Right renal pelvis (tissue), 4 donors: ENCODE measurements around the gene ATP2B2. TPM values are rescaled to one million over a fixed set of nuclear protein-coding genes. Genes with fewer than 3 reads are reported as not detected.

Source experiments
- DNase-seq, 4 donors: peaks; one replicate each; pipeline ENCODE4 v3.0.0-alpha.2; 2013; ENCODE audit warnings: low read depth in 4 of 4, low spot score in 3 of 4, missing footprints in 1 of 4
- polyA plus RNA-seq, 4 donors: library from polyadenylated mRNA; unstranded; fragments of 120-200 nt; gene quantifications; one replicate each; pipeline ENCODE4 v1.2.1, GENCODE V29; 2013; ENCODE audit not compliant: insufficient read length in 4 of 4

ATP2B2 gene
- polyA plus RNA-seq, 4 donors: 0.38 to 0.51 (median 0.41) TPM

GRCh38 chr3:10289077-10289476 is 216.3 kb downstream of the ATP2B2 start:
- DNase-seq: no peak

GRCh38 chr3:10288575-10288960 is 216.8 kb downstream of the ATP2B2 start:
- no peak for DNase-seq

GRCh38 chr3:10287936-10288574 is 217.3 kb downstream of the ATP2B2 start:
- DNase-seq: no peak

GRCh38 chr3:10286596-10287295 is 218.6 kb downstream of the ATP2B2 start:
- DNase-seq: no peak

- no peak for DNase-seq
Measured at GRCh38 chr3:10286133-10286524, 219.3 kb downstream of the ATP2B2 start.

GRCh38 chr3:10285272-10286132 is 219.9 kb downstream of the ATP2B2 start:
- DNase-seq: no peak

- no peak for DNase-seq
Measured at GRCh38 chr3:10284496-10284895, 220.9 kb downstream of the ATP2B2 start.

- DNase-seq: no peak
Measured at GRCh38 chr3:10283638-10284037, 221.7 kb downstream of the ATP2B2 start.

- DNase-seq: no peak
Measured at GRCh38 chr3:10281951-10282350, 223.4 kb downstream of the ATP2B2 start.

- no peak for DNase-seq
Measured at GRCh38 chr3:10280571-10280970, 224.8 kb downstream of the ATP2B2 start.

- no peak for DNase-seq
Measured at GRCh38 chr3:10280177-10280529, 225.2 kb downstream of the ATP2B2 start.

GRCh38 chr3:10279384-10280176 is 225.8 kb downstream of the ATP2B2 start:
- DNase-seq: no peak

GRCh38 chr3:10278501-10278900 is 226.9 kb downstream of the ATP2B2 start:
- DNase-seq: no peak

- DNase-seq: no peak
Measured at GRCh38 chr3:10277115-10277625, 228.2 kb downstream of the ATP2B2 start.

GRCh38 chr3:10274601-10275000 is 230.8 kb downstream of the ATP2B2 start:
- DNase-seq: no peak

Other genes with a start within 250 kb of the ATP2B2 start
- 1 to 10 TPM; 2.9 to 4.3 (median 3.5) TPM for gene GHRL, start 212.6 kb downstream of the ATP2B2 start, polyA plus RNA-seq
- gene SEC13, start 184.5 kb downstream of the ATP2B2 start, polyA plus RNA-seq: 100 to 1,000 TPM; 110 to 127 (median 118) TPM